Measurements from ENCODE around the gene ADCYAP1R1.

ADCYAP1R1 gene

GRCh38 chr7:31092606-31093005, 40.5 kb downstream of the ADCYAP1R1 start:
- no peak for DNase-seq

- DNase-seq, result no peak
Measured at GRCh38 chr7:31093282-31093681, 41.2 kb downstream of the ADCYAP1R1 start.

GRCh38 chr7:31094271-31094670, 42.2 kb downstream of the ADCYAP1R1 start:
- DNase-seq, result no peak

- no peak for DNase-seq
Measured at GRCh38 chr7:31095286-31096197, 43.4 kb downstream of the ADCYAP1R1 start.

- DNase-seq, result no peak
Measured at GRCh38 chr7:31096198-31096876, 44.2 kb downstream of the ADCYAP1R1 start.

- DNase-seq, result no peak
Measured at GRCh38 chr7:31096877-31097258, 44.8 kb downstream of the ADCYAP1R1 start.

- DNase-seq, result no peak
Measured at GRCh38 chr7:31098642-31099360, 46.7 kb downstream of the ADCYAP1R1 start.

GRCh38 chr7:31099451-31100444, 47.6 kb downstream of the ADCYAP1R1 start:
- no peak for DNase-seq

- no peak for DNase-seq
Measured at GRCh38 chr7:31100445-31100844, 48.3 kb downstream of the ADCYAP1R1 start.

GRCh38 chr7:31100871-31101270, 48.8 kb downstream of the ADCYAP1R1 start:
- no peak for DNase-seq

- DNase-seq, result no peak
Measured at GRCh38 chr7:31101544-31101943, 49.4 kb downstream of the ADCYAP1R1 start.

- DNase-seq, result no peak
Measured at GRCh38 chr7:31102151-31102972, 50.3 kb downstream of the ADCYAP1R1 start.

GRCh38 chr7:31102973-31103850, 51.1 kb downstream of the ADCYAP1R1 start:
- no peak for DNase-seq

GRCh38 chr7:31104361-31105255, 52.5 kb downstream of the ADCYAP1R1 start:
- no peak for DNase-seq

GRCh38 chr7:31105256-31105950, 53.3 kb downstream of the ADCYAP1R1 start:
- DNase-seq, result no peak

- no peak for DNase-seq
Measured at GRCh38 chr7:31106303-31107105, 54.4 kb downstream of the ADCYAP1R1 start.
